SK-N-SH treated with all-trans-retinoic acid at 6 μM for 48 hours (cell line): ENCODE data around the gene ADGRG6.

Experiments used
- BACH2 ChIP-seq: fragments of 250-450 bp; sonication (Bioruptor Pico); IDR thresholded peaks from 2 replicates; pipeline ENCODE4 v1.9.0; 2021; ENCODE audit warnings: mild to moderate bottlenecking, borderline replicate concordance
- CSDC2 ChIP-seq: fragments of 250-450 bp; sonication (Bioruptor Pico); IDR thresholded peaks from 2 replicates; pipeline ENCODE4 v1.5.0; 2020; ENCODE audit warnings: mild to moderate bottlenecking, moderate library complexity
- GLIS3 ChIP-seq: fragments of 250-450 bp; sonication (Bioruptor Pico); IDR thresholded peaks from 2 replicates; pipeline ENCODE4 v1.5.0; 2020; ENCODE audit warnings: mild to moderate bottlenecking, moderate library complexity
- ISL1 ChIP-seq: fragments of 250-450 bp; sonication (Bioruptor Pico); IDR thresholded peaks from 2 replicates; pipeline ENCODE4 v2.1.2; 2022; ENCODE audit warnings: mild to moderate bottlenecking, moderate library complexity
- OSR1 ChIP-seq: fragments of 250-450 bp; sonication (Bioruptor Pico); IDR thresholded peaks from 2 replicates; pipeline ENCODE4 v1.8.0; 2022; ENCODE audit warnings: moderate library complexity, mild to moderate bottlenecking, inconsistent platforms
- PATZ1 ChIP-seq: fragments of 250-450 bp; sonication (Bioruptor Pico); IDR thresholded peaks from 2 replicates; pipeline ENCODE4 v1.8.0; 2020; ENCODE audit warnings: mild to moderate bottlenecking, moderate library complexity, borderline replicate concordance
- SNAI2 ChIP-seq: fragments of 250-450 bp; sonication (Bioruptor Pico); IDR thresholded peaks from 2 replicates; pipeline ENCODE4 v1.5.0; 2020; ENCODE audit warnings: mild to moderate bottlenecking, moderate library complexity
- TCF4 ChIP-seq: fragments of 250-450 bp; sonication (Bioruptor Pico); IDR thresholded peaks from 2 replicates; pipeline ENCODE4 v1.8.0; 2021; ENCODE audit warnings: mild to moderate bottlenecking, moderate library complexity, borderline replicate concordance
- TOX ChIP-seq: fragments of 250-450 bp; sonication (Bioruptor Pico); IDR thresholded peaks from 2 replicates; pipeline ENCODE4 v1.8.0; 2021; ENCODE audit warnings: mild to moderate bottlenecking, moderate library complexity, borderline replicate concordance
- ZC3H10 ChIP-seq: fragments of 250-450 bp; sonication (Bioruptor Pico); IDR thresholded peaks from 2 replicates; pipeline ENCODE4 v1.5.1; 2021; ENCODE audit warnings: mild to moderate bottlenecking, moderate library complexity
- ZNF8 ChIP-seq: fragments of 450-650 bp; formaldehyde crosslinking; IDR thresholded peaks from 2 replicates; pipeline ENCODE4 v1.5.0; 2020; ENCODE audit warnings: mild to moderate bottlenecking, moderate library complexity
- TF ChIP-seq, protein P1 (sequence below): fragments of 250-450 bp; sonication (Bioruptor Pico); IDR thresholded peaks from 2 replicates; pipeline ENCODE4 v1.8.0; 2021; ENCODE audit warnings: low read depth, mild to moderate bottlenecking, moderate library complexity, borderline replicate concordance
- TF ChIP-seq, protein P2 (sequence below): fragments of 250-450 bp; sonication (Bioruptor Pico); IDR thresholded peaks from 2 replicates; pipeline ENCODE4 v1.5.0; 2020; ENCODE audit warnings: mild to moderate bottlenecking, moderate library complexity
- TF ChIP-seq, protein P3 (sequence below): fragments of 250-450 bp; sonication (Bioruptor Pico); IDR thresholded peaks from 2 replicates; pipeline ENCODE4 v1.5.1; 2020; ENCODE audit warnings: low read depth, mild to moderate bottlenecking, moderate library complexity

GRCh38 chr6:142463988-142464387, 162.2 kb downstream of the ADGRG6 start:
- TF ChIP-seq ZNF8 (CRISPR knock-in tag) (no peak), BACH2 (CRISPR knock-in tag) (no peak), ZC3H10 (no peak), PATZ1 (CRISPR knock-in tag) (no peak), SNAI2 (CRISPR knock-in tag) (no peak), TOX (CRISPR knock-in tag) (no peak), ISL1 (CRISPR knock-in tag) (no peak), CSDC2 (no peak), GLIS3 (CRISPR knock-in tag) (no peak), OSR1 (CRISPR knock-in tag) (no peak), TCF4 (no peak)
- TF ChIP-seq, protein P1, sequence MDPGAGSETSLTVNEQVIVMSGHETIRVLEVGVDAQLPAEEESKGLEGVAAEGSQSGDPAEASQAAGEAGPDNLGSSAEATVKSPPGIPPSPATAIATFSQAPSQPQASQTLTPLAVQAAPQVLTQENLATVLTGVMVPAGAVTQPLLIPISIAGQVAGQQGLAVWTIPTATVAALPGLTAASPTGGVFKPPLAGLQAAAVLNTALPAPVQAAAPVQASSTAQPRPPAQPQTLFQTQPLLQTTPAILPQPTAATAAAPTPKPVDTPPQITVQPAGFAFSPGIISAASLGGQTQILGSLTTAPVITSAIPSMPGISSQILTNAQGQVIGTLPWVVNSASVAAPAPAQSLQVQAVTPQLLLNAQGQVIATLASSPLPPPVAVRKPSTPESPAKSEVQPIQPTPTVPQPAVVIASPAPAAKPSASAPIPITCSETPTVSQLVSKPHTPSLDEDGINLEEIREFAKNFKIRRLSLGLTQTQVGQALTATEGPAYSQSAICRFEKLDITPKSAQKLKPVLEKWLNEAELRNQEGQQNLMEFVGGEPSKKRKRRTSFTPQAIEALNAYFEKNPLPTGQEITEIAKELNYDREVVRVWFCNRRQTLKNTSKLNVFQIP (CRISPR knock-in tag) = no peak
- TF ChIP-seq, protein P2, sequence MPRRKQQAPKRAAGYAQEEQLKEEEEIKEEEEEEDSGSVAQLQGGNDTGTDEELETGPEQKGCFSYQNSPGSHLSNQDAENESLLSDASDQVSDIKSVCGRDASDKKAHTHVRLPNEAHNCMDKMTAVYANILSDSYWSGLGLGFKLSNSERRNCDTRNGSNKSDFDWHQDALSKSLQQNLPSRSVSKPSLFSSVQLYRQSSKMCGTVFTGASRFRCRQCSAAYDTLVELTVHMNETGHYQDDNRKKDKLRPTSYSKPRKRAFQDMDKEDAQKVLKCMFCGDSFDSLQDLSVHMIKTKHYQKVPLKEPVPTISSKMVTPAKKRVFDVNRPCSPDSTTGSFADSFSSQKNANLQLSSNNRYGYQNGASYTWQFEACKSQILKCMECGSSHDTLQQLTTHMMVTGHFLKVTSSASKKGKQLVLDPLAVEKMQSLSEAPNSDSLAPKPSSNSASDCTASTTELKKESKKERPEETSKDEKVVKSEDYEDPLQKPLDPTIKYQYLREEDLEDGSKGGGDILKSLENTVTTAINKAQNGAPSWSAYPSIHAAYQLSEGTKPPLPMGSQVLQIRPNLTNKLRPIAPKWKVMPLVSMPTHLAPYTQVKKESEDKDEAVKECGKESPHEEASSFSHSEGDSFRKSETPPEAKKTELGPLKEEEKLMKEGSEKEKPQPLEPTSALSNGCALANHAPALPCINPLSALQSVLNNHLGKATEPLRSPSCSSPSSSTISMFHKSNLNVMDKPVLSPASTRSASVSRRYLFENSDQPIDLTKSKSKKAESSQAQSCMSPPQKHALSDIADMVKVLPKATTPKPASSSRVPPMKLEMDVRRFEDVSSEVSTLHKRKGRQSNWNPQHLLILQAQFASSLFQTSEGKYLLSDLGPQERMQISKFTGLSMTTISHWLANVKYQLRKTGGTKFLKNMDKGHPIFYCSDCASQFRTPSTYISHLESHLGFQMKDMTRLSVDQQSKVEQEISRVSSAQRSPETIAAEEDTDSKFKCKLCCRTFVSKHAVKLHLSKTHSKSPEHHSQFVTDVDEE (CRISPR knock-in tag) = no peak
- TF ChIP-seq, protein P3, sequence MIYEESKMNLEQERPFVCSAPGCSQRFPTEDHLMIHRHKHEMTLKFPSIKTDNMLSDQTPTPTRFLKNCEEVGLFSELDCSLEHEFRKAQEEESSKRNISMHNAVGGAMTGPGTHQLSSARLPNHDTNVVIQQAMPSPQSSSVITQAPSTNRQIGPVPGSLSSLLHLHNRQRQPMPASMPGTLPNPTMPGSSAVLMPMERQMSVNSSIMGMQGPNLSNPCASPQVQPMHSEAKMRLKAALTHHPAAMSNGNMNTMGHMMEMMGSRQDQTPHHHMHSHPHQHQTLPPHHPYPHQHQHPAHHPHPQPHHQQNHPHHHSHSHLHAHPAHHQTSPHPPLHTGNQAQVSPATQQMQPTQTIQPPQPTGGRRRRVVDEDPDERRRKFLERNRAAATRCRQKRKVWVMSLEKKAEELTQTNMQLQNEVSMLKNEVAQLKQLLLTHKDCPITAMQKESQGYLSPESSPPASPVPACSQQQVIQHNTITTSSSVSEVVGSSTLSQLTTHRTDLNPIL = no peak
